22Rv1 (cell line): Measurements from ENCODE around the gene CSTF1.

ENCODE experiments used
- CTCF ChIP-seq: fragments of 450-650 bp; IDR thresholded peaks from 2 replicates; pipeline ENCODE4 v1.5.1; 2017; ENCODE audit warnings: mild to moderate bottlenecking
- ZFX ChIP-seq: fragments of 450-650 bp; IDR thresholded peaks from 2 replicates; pipeline ENCODE4 v1.6.1; 2017; ENCODE audit warnings: antibody characterized with exemption, borderline replicate concordance

DNA sequence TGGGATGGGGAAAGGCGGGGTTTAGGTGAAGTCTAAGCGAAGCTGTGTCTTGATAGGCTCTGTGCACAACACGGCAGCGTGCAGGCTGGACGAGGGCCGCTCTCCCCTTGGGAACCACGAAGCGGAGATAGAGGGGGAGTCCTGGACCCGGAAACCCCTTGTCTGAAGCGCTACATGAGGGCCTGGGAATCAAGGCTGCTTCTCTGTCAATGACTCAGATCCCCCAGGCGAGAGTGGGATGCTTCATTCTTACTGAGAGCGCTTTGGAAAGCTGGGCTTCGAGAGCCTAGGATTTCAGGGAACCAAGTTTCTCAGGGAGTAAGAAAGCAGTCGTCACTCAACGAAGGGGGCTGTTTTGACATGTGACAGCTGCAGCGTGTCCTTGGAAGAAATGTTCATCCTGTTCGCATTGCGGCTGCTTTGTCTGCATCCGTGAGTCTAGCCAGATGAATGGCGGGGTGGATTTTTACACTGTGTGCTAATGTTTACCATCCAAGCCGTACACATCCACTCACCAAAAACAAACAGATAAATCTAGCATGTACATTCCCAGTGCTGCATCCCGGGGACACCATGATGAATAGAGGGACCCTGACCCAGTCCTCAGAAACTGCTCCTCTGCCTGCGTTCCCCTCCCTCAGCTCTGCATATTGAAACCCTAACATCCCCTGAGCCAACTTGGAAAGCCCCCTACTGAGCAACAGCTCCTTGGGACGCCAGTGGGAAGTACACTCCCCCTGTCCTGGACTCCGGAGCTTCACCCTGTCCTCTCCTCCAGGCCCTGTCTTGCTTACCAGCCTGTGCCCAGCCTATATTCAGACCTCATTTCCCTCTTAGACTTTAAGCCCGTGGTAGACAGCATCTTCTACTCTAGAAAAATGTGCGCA lies 51.5 kb downstream of the CSTF1 start:
- TF ChIP-seq CTCF (no peak), ZFX (no peak)
